Activated gamma-delta T cell treated with Interleukin-2 at 50 U/mL for 16 hours (primary cell): Measurements from ENCODE around the gene ZFP36.

Experiments
- DNase-seq: peaks from one replicate; pipeline ENCODE4 v3.0.0-alpha.2; 2020

Gene ZFP36

GRCh38 chr19:39423258-39424086, 16.8 kb downstream of the ZFP36 start:
- no peak for DNase-seq

DNA sequence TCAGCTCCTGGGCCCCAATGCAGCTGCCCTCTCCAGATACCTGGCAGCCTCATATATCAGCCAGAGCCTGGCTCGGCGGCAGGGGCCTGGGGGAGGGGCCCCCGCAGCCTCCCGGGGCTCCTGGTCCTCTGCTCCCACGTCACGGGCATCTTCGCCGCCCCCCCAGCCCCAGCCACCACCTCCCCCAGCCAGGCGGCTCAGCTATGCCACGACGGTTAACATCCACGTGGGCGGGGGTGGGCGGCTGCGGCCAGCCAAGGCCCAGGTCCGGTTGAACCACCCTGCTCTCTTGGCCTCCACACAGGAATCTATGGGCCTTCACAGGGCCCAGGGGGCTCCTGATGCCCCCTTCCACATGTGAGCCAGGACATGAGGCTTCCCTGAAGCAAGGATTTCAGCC, 18.3 kb downstream of the ZFP36 start:
- DNase-seq, result no peak

DNA sequence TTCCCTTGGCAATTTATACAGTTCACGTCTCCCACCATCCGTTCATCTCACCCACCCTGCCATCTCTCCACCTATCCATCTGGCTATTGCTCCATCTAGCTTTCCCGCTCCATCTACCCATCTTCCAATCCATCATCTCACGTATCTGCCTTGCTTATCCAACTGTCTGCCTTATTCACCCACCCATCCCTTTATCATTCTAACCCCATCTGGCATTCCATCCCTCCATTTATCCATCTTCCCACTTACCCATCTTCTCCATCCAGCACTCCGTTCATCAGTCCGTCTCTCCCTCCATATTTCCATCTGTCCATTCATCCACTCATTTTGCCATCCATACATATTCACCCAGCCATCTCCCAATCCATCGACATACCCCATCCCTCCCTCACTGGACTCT, 19.1 kb downstream of the ZFP36 start:
- DNase-seq, result no peak

GRCh38 chr19:39426170-39426569, 19.5 kb downstream of the ZFP36 start:
- no peak for DNase-seq

GRCh38 chr19:39427707-39428106, 21.1 kb downstream of the ZFP36 start:
- no peak for DNase-seq

DNA sequence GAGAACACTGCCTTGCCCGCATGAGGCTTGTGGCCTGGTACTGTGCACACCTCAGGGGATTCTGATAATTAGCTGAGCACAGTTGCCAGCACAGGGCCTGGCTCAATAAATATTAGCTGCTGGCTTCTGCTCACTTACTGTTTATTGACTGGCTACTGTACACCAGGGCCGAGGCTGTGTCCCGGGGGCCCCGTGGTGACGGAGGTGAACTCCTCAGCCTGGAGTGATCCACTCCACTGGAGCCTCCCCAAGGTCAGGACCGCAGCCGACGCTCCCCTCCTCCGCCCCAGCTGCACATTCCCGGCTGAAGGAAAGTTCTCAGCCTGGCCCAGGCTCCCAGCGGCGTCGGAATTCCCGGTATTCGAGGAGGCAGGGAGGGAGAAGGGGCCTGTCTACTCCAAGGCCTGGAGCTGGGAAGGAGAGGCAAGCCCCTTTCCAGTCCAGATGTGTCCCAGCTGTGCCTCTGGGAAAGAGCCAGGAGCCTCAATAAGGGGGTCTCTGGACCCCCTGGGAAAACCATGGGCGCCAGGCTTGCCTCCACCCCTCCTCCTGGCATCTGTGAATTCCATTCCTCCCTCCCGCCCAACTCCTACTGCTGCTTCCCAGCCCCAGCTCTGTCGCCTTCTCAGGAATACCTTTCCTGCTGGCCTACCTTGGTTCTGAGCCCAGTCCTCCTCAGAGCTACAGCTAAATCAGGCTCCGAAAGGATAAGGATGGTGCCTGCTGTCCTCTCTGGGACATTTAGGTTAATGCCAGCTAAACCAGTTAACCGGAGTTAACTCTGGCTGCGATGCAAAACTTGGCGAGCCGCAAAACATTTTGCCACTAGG, 21.9 kb downstream of the ZFP36 start:
- DNase-seq, result no peak

DNA sequence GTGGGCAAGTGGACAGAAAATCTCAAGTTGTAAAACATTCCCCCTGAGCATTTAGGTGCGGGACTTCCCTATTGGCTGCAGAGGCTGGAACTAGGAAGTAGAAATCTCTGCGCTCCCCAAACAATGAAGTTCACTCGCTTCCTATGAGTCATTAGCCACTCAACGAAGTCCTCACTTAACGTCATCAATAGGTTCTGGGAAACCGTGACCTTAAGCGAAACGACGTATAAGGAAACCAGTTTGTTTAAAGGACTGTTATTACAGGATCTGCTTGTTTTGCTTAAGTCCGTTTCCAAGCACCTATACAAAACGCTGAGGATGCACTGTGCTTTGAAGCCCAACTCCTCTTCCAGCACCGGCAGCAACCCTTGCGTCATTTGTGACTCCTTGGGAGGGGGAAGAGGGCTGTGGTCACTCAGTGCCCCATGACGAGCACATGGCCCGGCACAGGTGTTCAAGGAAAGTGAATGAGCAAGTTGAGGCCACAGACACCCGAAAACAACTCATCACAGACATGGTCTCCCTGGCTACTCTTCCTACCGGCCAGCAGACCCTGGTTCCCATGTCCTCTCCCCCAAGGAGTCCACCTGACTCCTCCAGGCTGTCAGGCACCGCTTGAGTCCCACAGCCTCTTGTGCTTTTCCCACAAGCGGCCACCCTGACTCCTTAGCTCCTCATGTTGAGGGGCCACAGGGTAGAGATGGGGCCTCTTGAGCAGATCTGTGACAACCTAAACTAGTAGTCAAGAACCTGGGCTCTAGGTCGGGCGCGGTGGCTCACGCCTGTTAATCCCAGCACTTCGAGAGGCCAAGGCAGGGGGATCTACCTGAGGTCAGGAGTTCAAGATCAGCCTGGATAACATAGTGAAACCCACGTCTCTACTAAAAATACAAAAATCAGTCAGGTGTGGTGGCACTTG, 24.3 kb downstream of the ZFP36 start:
- peak; percentile 26 for DNase-seq

- no peak for DNase-seq
These were observed 26.0 kb downstream of the ZFP36 start for GRCh38 chr19:39432677-39433025.

GRCh38 chr19:39433480-39434079, 26.9 kb downstream of the ZFP36 start:
- no peak for DNase-seq

DNA sequence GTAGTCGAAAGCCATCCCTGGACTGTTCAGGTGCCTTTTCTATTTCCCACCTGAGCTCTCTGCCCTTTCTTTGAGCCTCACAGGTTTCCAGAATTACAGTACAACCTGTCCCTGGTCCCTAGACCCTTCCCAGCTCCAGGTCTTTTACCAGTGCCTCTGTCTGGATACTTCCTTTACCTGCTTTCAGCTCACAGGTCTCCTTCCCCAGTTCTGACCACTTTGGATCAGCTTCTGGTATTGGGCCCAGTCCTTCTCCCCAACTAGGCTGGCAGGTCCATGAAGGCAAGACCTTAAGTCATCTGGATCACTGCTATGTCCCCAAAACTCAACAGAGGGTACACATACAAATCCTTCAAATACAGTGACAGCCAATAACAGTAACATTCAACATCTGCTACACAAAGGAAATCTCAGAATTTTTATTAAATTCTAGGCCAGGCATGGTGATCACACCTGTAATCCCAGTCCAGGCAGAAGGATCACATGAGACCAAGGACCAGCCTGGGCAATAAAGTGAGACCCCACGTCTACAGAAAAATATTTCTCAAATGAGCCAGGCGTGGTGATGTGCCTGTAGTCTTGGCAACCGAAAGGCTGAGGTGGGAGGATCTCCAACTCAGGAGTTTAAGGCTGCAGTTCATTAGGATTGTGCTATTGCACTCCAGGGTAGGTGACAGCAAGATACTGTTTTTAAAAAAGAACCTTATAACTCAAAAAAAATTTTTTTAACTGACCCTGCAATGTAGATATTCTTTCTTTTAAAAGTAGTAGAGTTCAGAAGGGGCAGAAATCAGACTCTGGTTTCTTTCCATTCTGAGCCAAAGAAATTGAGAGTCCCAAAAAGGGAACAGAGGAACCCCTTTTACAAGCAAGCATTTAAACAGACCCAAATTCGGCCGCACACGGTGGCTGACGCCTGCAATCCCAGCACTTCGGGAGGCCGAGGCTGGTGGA, 27.8 kb downstream of the ZFP36 start:
- no peak for DNase-seq

DNA sequence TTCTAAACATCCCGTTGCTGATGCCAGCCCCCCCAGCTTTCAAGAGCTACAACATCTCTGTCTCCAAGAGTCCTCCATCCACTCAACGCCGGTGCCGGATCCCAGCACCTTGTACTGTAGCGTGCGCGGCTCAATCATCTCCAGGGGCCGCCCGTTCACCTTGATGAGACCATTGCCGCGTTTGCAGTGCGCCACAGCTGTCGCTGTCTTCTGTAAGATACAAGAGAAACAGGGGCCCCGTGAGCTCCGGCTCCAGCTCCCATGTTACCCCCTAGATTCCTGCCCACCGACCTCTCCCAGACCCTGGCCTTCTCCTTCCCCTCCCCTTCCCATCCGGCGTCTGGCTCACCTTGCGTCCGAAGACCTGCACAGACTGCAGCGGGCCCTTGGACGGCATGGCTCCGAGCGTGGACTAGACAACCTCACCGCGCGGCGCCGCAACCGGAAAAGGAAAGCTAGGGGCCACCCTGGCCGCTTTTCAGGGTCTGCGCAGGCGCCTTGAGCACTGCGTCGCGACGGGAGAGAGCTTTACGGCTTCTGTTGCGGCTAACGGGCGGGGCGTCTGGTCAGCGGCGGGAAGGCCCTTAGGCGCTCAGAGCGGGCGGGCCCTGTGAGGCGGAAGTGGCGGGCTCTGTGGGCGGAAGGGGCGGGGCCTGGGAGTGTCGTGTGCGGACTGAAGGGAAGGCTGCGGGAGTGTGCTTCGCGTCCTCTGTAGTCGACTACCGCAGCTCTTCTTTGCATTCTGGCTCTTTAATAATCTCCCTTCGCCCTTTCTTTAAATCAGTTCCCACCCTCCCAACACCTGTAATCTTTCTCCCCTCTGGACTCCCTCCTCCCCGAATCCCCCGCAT, 29.1 kb downstream of the ZFP36 start, which contains the start of gene RPS16:
Gene RPS16, minus strand, starts transcription at position 451 of the 851 bp plus-strand sequence. Its CDS starts 54 bp downstream, at position 397.
- DNase-seq, result peak; percentile 99

DNA sequence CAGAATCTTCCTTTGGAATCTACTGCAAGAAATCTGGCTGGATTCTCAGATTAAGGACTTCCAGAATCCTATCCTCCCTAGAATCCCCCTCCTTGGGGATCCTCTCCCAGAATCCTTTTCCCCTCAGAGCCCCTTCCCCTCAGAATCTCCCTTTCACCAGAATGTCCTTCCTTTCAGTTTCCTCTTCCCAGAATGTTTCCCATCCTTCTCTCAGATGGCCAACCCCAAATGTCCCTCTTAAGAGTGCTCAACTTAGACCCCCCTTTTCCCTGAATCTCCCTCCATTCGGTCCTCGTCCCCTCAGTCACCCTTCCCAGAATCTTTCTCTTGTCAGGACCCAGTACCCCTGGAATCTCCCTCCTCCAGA, 29.7 kb downstream of the ZFP36 start:
- DNase-seq, result no peak

- no peak for DNase-seq
These were observed 31.8 kb downstream of the ZFP36 start for GRCh38 chr19:39438270-39438934.

GRCh38 chr19:39444598-39445195, 38.0 kb downstream of the ZFP36 start:
- DNase-seq, result no peak

DNA sequence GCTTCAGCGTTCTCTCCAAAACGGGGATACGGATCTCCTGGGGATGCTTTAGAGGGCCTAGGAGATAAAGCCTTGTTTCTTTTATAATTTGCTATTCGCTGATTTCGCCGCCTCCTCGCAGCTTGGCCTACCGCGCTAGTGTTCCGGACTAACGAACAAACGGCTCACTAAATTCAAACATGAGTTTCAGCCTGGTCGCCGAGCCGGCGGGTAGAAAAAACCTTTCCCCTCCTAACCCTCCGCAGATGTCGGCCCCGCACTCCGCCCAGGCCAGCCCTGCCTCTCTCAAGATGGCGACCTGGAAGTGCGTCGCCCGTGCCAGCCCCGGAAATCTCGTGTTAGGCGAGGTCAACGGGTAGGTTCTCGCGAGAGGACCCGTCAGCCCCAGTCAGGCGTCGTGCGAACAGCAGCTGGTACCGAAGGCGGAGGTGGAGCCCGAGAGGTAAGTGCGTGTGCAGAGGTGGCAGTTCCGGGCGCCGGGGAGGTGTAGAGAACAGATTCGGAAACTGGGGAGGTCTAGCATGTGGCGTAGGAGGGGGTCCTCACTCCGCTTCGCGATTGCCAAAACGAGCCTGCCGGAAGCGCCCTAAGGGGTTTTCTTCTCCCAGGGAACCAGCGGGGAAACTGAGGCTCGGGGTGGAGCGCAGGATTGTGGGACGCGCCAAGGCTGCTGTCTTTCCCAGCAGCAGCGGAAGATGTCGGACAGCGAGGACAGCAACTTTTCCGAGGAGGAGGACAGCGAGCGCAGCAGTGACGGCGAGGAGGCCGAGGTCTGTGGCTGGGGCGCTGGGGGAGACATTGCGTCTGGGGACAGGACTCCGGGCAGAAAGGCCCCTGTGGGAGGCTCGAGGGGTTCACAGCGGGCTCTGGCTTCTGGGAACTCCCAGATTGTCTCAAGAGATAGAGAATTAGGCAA, 38.8 kb downstream of the ZFP36 start, which contains the start of gene SUPT5H:
Gene SUPT5H, plus strand, starts transcription at position 387 of the 916 bp plus-strand sequence. Its CDS starts 309 bp downstream, at position 696.
- DNase-seq, result peak; percentile 97

GRCh38 chr19:39446365-39447084, 39.9 kb downstream of the ZFP36 start:
- no peak for DNase-seq

GRCh38 chr19:39448271-39448670, 41.6 kb downstream of the ZFP36 start:
- DNase-seq, result no peak
